GM15510 (cell line): ENCODE data around the gene DCXR.

Experiments
- POLR2A ChIP-seq: IDR thresholded peaks from 3 replicates; pipeline ENCODE4 v1.6.1; 2011; ENCODE audit warnings: borderline replicate concordance; ENCODE audit not compliant: insufficient read length; ENCODE audit errors: extremely low read depth

The DCXR gene

GRCh38 chr17:82017612-82018151 is 19.8 kb downstream of the DCXR start:
- TF ChIP-seq POLR2A, result no peak

- no peak for TF ChIP-seq POLR2A
These were observed 20.5 kb downstream of the DCXR start for GRCh38 chr17:82016875-82017459.

- TF ChIP-seq POLR2A, result no peak
These were observed 21.2 kb downstream of the DCXR start for GRCh38 chr17:82016061-82016874.

GRCh38 chr17:82015311-82015971 is 22.1 kb downstream of the DCXR start:
- TF ChIP-seq POLR2A, result no peak

- no peak for TF ChIP-seq POLR2A
These were observed 22.6 kb downstream of the DCXR start for GRCh38 chr17:82014971-82015310.

GRCh38 chr17:82014432-82014831 is 23.1 kb downstream of the DCXR start:
- no peak for TF ChIP-seq POLR2A

- no peak for TF ChIP-seq POLR2A
These were observed 23.6 kb downstream of the DCXR start for GRCh38 chr17:82013772-82014321.

- TF ChIP-seq POLR2A, result no peak
These were observed 24.2 kb downstream of the DCXR start for GRCh38 chr17:82013341-82013740.

- TF ChIP-seq POLR2A, result no peak
These were observed 24.7 kb downstream of the DCXR start for GRCh38 chr17:82012640-82013295.

GRCh38 chr17:82012261-82012639 is 25.2 kb downstream of the DCXR start:
- TF ChIP-seq POLR2A, result no peak

GRCh38 chr17:82011617-82012187 is 25.8 kb downstream of the DCXR start:
- TF ChIP-seq POLR2A, result no peak

GRCh38 chr17:82010575-82011525 is 26.6 kb downstream of the DCXR start:
- no peak for TF ChIP-seq POLR2A

GRCh38 chr17:82009413-82009812 is 28.1 kb downstream of the DCXR start:
- TF ChIP-seq POLR2A, result no peak
